Stimulated activated CD4-positive, alpha-beta T cell treated with anti-CD3 and anti-CD28 coated beads, Interleukin-15, amount 100 ng/mL, for 48 hours (primary cell): Measurements from ENCODE around the gene PLCB4.
"Not testable (repeated sequence)": the region's sequence is repeated elsewhere in the genome, so short reads cannot be mapped to it uniquely, and the experiment has no call there.

ENCODE experiments used
- DNase-seq, 2 donors: peaks; one replicate each; pipeline ENCODE4 v3.0.0-alpha.2; 2020; ENCODE audit warnings: low read depth in 2 of 2

PLCB4 gene

DNA sequence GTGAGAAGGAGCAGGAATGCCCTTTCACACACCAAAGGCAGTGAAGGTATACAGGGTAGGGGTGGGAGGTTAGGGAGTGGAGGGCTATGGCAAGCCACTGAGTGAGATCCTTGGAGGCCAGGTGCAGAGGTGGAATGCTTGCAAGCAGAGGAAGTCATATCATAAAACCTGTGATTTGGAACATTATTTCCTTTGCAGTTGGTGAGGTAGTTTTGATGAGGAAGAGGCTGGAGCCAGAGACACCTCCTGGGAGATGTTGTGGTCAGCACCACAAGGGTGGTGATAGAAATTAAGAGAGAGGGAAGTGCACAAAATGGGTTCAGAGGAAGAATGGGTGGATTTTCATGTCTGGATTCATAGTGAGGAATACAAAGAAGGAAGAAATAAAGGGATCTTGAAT, 73.0 kb downstream of the PLCB4 start:
- DNase-seq: no peak

DNA sequence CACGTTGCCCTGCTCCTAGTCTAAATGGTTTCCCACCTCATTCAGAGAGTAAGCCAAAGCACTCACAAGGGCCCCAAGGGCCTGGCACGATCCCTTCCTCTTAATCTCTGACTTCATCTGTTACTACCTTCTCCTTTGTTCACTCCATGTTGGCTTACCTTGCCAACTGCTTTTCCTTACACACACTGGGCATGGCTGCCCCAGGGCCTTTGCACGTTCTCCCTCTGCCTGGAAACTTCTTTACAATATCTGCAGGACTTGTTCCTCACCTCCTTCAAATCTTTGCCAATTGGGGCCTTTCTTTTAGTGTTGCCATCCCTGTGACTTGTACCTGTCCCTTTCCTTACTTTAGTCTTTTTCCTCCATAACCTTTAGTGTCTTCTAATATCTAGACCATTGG, 73.9 kb downstream of the PLCB4 start:
- DNase-seq: no peak

DNA sequence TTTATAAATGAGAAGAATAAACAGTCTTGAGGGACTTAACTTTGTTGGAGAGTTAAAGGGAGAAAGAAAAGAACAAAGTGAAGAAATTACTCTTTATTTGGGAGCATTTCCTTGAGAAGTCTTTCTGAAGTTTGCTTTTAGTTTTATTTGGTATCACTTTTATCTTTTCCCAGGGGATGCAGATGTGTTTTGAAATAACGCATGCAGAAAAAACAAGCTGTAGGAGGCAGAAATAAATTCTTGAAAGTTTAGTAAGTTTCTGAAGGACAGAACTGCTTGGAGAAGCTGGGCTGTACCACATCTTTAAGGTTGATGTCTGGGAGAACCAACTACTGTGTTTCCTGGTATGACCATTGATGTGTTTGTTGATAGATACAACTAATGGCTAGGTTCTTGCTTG, 75.0 kb downstream of the PLCB4 start:
- DNase-seq: no peak

DNA sequence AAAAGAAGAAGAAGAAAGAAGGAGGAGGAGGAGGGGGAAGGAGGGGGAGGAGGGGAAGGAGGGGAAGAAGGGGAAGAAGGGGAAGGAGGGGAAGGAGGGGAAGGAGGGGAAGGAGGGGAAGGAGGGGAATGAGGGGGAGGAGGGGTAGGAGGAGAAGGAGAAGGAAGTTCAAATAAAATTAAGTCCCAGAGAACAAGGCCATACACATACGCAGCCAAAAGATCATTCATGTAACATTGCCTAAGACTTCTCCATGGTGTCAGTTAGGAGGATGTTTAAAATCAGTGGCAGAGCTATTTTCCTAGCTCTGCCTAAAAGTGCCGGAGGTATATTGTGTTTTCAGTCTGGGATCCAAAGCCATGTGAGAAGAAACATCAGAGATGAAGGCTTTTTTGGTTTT, 75.8 kb downstream of the PLCB4 start:
- DNase-seq: no peak

DNA sequence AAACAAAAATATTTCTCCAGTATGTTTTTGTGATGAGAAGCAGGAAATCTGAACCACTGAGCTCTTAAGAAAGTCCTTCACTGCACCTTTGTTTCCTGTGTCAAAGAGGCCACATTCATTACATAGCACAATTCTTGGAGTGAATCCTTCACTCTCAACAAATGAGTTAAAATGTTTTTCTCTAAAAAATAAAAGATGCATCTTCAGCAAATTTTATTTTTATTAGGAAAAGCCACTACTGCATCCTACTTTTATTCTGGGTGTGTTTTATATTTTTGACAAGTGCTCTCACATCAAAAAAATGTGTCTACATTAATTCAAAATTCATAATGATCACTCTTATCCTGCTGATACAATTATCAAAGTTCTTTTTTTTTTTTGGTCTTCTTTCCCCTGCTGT, 76.3 kb downstream of the PLCB4 start:
- no peak for DNase-seq

DNA sequence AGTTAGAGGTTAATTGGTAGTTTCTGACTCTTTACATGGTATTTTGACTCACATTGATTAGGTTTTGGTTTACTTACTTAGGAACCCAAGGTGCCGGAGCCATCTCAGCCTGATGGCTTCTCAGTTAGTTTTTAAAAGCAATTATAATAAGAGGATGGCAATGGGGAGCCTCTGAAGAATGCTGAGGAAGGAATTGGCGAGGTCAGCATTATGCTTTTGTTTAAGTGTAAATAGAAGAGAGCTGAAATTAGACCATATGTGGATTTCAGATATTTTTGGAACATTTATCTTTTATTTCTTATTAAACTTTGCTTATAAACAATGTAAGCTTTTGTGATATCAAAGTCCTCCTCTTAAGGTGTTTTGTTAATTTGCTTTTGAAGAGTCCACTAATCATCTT, 77.8 kb downstream of the PLCB4 start:
- DNase-seq: no peak

DNA sequence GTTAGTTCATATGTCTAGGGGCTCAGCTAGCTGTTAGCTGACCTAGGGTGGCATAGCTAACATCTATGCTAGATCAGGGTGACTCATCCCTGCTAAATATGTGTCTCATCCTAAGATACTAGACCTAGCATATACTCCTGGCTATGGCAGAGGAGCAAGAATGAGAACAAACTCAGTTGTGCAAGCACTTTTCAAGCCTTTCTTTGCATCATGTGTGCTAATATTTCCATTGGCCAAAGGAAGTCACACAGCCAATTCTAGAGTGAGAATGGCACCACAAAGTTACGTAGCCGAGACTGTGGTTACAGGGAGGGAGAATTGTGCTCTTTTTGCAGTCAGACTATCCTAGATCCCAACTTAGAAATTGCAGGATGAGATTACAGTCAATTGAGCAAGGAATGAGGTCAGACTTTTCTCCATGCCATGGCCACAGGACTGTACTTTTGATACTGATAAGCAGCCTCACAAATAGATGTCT, 78.7 kb downstream of the PLCB4 start:
- DNase-seq: no peak

DNA sequence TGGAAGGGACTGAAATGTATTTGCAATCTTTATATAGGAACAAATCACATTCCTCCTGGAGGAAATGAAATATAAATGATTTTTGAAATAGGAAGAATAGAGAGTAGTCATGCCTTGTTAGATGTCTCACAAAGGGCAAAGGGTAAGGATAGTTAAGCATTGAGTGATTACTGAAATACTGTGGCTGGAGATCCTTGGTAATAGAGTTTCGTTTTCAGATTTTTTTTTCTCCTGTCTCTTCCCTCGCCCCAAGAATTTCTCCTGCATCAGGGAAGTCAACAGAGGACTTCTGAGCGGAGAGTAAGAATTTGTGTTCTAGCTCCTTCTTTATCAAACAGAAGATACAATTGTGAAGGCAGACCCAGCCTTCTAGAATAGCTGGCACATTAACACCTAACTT, 79.4 kb downstream of the PLCB4 start:
- DNase-seq: no peak

DNA sequence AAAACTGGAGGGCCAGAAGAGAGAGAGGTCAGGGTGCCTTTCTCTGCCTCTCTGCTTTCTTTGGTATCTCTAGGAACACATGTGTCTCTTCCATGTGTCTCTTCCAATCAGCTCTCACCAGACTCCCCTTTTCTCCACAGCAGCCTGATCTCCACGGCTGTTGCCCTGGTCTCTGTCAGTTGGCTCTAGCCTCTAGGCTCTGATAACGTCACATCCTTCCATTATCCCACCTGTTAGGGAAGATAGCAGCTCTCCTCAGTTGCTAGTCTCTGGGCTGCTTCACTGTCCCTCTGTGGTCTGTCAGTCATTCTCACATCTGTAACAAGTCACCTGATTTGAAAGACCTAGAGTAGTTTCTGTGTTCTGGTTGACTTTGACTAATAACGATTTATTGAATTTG, 80.2 kb downstream of the PLCB4 start:
- no peak for DNase-seq

DNA sequence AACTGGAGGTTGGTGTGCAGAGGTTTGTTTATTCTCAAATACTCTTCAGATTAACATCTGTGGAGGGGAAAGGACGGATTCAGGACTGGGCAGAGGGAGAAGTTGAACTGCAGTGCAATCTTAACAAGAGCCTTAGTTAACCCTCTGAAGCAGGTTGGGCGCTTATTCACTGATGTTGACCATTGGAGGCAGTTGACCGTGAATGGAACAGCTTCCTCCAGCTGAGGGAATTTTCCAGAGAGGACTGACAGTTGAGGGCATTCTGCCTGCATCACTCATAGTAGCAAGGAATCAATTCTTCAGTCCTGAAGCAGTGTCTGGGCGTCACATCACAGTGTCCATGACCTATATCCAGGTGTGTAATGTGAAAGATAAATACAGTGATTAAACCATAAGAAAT, 80.9 kb downstream of the PLCB4 start:
- DNase-seq: no peak

DNA sequence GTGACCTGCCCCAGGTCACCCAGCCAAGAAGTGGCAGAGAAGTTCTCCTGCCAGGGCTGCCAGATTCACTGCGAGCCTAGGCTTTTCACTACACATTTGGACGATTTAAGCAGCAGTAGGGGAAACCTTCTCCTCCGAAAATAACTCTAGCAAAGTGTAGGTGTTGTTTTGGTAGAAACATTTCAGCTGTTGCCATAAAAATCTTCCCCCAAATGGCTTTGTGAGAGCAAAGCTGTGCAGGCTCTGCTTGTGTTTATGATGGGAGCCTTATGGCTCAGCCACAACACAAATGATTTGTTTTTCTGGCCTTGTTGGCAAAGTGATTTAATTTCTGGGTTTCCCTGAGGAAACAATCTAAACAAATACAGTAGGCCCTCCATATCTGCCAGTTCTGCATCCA, 81.8 kb downstream of the PLCB4 start:
- DNase-seq: no peak

DNA sequence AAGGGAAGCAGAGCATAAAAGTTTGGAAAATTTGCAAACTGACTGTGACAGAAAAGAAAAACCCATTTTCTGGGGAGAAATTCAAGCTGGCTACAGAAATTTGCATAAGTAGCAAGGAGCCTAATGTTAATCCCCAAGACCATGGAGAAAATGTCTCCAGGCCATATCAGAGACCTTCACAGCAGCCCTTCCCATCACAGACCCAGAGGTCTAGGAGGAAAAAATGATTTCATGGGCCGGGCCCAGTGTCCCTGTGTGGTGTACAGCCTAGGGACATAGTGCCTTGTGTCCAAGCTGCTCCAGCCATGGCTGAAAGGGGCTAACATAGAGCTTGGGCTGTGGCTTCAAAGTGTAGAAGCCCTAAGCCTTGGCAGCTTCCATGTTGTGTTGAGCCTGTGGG, 83.3 kb downstream of the PLCB4 start:
- not testable (repeated sequence) for DNase-seq

DNA sequence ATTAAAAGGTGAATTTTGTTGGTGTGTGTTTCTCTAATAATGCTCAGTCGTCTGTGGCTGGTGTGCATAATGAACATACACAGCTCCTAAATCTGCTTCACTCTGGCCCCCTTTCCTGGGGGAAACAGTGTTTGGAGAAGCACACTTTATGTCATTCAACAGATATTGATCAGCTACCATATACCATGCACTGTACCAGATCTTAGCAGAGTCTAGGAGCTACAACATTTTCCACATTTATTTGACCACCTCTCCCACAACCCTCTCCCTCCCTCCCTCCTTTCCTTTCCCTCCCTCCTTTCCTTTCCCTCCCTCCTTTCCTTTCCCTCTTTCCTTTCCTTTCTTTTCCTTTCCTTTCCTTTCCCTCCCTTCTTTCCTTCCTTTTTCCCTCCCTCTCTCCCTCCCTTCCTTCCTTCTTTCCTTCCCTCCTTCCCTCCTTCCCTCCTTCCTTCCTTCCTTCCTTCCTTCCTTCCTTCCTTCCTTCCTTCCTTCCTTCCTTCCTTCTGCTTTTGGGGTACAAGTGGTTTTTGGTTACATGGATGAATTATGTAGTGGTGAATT, 85.7 kb downstream of the PLCB4 start:
- no peak for DNase-seq

DNA sequence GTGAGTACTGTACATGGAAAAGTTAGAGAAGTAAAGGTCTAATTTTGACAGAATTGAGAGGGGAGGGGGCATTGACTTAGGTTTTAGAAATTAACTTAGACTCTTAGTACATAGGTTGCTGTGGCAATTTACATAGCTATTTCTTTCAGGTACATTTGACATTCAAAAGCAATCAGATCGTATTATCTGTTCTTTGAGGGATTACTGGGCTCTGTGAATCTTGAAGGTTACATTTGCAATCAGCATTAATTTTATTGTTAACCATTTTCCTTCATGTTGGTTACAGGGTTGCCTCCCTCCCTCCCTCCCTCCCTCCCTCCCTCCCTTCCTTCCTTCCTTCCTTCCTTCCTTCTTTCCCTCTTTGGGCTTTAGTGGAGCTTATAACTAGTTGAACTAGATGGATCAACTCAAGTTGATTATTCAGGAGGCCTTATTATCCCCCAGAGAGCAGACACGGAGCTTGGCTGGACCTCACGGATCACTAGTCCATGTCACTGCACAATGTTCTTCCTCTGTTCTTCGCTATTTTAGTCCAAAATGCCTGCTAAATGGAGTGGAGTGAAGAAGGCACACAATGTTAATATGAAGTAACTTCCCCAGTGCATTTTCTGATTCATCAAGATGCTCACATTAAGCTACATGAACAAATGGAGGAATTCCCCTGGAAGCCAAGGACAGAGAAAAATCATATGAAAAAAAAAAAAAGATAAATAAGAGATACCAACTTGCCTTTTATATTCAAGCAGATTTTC, 87.8 kb downstream of the PLCB4 start:
- no peak for DNase-seq

DNA sequence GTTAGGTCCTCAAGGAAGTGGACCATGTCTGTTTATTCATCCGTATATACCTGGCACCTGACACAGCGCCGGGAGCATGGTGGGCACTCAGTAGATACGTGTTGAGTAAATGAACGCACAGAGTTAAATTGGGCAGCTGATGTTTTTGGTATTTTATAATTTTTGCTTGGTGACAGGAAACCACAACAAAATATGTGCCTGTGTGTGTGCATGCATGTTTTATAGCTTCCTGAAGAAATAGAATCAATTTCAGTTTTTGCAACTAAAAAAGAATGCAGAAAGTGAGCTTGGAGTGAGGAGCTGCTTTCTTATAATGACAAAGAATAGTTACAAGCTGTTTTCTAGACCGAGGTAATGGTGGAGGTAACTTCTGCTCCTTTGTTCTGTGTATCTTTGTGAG, 91.4 kb downstream of the PLCB4 start:
- DNase-seq: no peak

DNA sequence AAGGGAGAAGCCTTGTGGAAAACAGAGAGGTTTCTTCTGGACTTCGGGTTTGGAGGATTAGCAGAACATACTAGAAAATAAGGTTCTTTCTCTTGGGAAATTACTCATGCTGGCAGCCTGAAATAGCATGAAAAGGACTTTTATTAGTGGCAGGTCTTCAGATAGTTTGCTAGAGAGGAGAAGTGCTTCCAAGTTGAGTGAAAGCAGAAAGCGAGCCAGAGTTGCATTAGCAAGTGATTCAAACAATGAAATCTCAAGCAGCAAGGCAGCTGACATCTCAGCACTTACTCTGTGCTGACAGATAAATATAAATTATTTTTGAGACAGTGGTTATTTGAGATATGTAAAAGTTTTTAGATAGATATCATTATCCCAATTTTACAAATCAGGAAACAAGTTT, 91.9 kb downstream of the PLCB4 start:
- DNase-seq: no peak

DNA sequence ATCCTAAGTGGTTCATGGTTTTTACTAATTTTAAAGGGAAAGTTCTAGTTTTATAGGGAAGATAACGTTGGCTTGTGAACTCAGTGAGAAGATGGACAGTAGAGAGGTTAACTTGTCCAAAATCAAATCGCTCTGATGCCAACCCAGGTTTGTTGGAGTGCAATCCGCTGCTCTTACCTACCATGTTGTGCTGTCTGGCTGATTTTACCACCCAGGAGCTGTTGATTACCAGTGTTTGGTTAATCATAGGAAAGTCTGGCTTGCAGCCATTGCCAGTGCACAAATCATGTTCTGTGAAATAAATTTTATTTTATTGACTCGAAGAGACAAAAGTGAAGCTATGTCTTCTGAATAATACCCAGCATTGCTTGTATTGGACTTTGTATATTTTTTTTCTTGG, 92.4 kb downstream of the PLCB4 start:
- DNase-seq: no peak

DNA sequence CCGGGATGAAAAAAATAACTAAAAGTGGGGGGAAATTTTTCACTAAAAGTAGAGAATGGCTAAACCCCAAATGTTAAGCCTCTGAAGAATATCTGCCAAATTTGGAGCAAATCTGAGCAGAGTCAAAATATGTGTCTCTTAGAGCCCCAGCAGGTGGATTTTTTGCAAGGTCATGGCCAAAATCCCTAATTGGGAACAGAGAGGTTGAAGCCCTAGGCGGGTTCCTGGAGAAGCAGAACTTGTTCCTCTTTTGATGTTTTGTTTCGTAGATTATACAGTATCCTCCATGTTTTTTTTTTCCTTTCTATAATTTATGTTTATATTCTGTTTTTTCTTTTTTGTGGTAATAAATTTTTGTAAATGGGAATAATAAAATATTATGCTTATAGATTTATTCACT, 94.4 kb downstream of the PLCB4 start:
- no peak for DNase-seq

DNA sequence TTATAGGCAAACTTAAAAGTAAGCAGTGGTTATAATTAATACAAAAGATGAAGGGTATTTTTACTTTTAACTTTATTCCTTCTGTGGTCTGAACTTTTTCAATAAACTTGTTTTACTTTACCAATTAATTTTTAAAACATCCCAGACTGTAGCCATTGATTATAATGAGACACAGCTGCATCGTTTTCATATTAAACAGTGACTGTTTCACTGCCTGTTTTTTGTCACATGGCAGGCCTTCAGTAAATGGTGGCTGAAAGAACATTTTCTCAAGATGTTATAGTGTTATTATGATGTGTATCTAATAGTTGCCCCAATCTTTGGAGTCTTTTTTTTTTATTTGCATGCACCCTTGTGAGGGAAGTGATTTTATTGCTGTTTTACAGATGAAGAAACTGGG, 95.1 kb downstream of the PLCB4 start:
- no peak for DNase-seq

DNA sequence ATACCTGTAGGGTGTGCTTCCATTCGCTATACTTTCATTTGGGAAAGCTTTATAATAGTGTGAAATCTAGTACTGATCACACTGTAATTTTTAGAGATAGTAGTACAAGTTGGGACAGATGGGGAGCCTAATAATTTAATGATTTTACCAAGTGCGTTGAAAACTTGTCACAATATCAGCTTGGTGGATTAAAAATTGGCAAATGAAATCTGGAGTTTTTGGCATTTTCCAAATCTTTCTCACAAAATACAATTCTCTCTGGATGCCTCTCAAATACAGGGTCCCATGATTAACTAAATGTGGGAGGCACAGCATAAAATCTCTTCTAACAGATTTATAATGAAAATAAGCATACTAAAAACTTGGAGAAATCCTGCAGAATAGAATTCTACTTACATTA, 96.4 kb downstream of the PLCB4 start:
- no peak for DNase-seq

DNA sequence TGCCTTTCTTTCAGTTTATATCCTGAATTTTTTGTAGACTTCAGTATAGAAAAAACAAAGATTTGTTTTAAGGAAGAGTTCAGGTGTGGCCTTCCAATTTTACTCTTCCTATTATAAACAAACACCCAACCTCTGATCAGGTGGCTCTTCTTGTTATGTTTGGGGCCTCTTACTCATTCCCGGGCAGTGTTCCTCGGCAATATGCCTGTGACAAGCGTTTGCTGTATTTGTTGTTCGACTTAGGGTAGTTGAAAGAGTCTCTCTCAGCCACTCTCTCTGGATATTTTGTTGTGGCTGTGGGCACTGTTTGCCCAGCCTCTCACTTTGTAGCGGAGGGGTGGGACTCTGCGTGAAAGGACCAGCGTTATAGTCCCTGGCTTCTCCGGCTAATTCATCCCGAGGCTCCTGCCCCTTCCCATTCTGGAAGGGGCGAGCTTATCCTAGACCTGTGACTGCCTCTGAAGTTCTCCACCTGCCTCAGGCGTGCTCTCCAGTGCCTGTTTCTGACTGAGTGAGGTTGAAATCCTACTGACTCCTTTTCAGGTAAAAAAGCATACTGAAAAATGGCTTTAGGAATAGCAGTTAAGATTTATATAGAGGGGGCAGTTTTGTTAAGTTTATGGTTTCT, 97.4 kb downstream of the PLCB4 start:
- DNase-seq: no peak

DNA sequence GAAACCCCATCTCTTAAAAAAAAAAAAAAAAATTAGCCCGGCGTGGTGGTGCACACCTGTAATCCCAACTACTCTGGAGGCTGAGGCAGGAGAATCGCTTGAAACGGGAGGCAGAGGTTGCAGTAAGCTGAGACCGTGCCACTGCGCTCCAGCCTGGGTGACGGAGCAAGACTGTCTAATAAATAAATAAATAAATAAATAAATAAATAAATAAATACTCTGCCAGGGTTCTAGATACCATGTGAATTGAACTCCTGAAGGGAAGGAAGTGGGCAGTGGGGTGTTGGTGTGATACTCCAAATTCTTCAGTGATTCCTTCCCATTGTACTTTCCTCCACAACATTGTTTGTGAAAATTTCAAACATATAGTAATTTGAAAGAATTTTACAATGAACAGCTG, 100.5 kb downstream of the PLCB4 start:
- no peak for DNase-seq

DNA sequence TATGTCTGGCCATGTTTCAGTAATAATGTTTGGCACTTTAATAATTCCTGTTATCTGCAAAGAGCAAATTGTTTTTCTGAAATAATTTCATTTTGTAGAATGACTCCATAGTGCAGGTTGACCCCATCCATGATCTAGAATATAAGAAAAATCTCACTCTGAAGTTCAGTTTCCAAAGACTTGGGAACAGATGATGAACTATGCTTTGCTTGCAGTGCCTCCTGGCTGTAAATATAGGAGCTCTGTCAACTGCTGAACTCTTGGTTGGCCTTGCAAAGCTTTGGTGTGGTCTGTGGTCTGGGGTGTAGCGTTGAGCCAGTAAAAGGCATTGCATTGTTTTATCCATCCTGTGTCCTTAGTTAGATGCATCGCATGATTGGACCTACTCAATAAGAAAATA, 104.0 kb downstream of the PLCB4 start:
- DNase-seq: no peak
